NCI-H2107 (cell line): ENCODE measurements around the gene NOX5.
"Not testable (repeated sequence)": the region's sequence is repeated elsewhere in the genome, so short reads cannot be mapped to it uniquely, and the experiment has no call there.

Experiments
- DNase-seq: peaks from one replicate; lab custom pipeline; 2025; lab: John Stamatoyannopoulos, UW

The NOX5 gene

GRCh38 chr15:69058830-69059556, 44.5 kb downstream of the NOX5 start:
- DNase-seq, result peak; percentile 64

- DNase-seq, result no peak
Measured at GRCh38 chr15:69059557-69059943, 45.1 kb downstream of the NOX5 start.

DNA sequence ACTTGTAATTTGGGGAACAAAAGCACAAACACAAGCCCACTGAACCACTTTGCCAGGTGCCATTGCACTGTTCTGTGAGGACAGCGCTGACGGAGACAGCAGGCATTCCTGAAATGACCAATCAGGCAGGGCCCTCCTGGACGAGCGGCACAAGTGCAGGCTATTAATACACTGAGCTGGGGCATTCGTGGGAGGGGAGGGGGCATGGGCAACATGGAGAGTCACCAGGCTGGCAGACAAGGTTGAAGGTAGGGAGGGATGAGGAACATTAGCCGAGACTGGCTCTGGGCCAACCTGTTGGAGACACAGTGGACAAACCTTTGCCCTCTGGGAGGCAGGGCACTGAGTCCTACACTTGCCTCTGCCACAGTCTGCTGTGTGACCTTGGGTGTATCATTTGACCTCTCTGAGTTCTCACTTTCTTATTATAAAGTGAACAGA, 45.6 kb downstream of the NOX5 start:
- DNase-seq, result no peak

GRCh38 chr15:69060744-69061143, 46.2 kb downstream of the NOX5 start:
- DNase-seq, result no peak

DNA sequence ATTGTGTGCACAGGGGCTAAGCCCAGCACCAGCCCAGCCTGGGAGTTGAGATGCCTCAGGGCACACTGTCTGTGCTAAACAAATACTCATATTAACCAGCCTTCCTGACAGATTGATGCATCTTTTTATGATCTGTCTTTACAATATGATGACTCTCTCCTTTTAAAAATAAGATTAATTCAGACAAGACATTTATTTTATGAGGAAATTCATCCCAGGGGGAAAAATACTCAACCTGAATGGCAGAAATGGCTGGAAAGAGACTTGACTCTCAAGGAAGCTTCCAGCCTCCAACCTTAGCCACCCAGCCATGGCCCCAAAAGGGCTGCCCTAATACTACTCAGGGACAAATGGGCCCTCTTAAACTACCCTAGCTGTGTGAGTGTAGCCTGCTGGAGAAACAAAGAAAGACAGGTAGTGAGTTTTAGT, 46.9 kb downstream of the NOX5 start:
- DNase-seq, result no peak

DNA sequence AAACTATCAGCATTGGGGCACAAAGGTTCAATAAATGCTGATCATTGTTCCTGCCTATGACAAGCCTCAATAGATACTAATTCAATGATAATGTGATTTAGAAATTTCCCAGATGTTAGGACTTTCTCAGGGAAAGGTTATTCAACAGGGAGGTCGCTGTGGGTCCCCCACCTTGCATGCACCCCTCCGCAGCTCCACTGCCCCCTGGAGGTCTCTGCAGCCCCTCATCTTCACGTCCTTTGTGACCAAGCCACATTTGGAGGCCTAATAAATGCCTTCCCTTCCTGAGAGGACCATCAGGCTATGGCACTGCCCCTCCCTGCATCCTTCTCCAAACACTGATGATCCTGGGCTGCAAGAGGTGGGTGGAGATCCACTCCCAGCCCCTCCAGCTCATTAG, 50.2 kb downstream of the NOX5 start:
- DNase-seq, result no peak

- no peak for DNase-seq
Measured at GRCh38 chr15:69066007-69066995, 51.8 kb downstream of the NOX5 start.

DNA sequence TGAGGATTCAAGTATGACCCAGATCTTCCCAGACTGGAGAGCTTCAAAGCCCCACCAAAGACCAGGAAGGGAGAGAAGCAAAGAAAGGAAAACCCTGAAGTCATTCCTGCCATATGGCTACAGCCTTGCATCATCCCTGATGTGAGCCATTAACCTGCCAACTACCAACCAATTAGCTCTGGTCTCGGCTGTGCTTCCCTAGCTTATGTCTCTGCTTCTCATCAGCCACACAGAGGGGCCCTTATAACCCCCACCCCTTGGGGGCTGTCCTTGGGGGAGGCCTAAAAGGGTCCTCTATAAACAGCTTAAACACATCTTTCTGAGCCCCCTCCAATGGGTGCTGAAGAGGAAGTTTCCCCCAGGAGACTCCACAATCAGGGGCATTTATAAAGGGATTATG, 52.8 kb downstream of the NOX5 start:
- no peak for DNase-seq

GRCh38 chr15:69068157-69068556, 53.7 kb downstream of the NOX5 start:
- DNase-seq, result no peak

DNA sequence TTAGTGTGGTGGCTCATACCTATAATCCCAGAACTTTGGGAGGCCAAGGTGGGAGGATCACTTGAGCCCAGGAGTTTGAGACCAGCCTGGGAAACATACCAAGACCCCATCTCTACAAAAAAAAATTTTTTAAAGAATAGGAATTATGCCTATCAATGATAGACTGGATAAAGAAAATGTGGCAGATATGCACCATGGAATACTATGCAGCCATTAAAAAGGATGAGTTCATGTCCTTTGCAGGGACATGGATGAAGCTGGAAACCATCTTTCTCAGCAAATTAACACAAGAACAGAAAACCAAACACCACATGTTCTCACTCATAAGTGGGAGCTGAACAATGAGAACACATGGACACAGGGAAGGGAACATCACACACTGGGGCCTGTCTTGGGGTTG, 54.8 kb downstream of the NOX5 start:
- not testable (repeated sequence) for DNase-seq

DNA sequence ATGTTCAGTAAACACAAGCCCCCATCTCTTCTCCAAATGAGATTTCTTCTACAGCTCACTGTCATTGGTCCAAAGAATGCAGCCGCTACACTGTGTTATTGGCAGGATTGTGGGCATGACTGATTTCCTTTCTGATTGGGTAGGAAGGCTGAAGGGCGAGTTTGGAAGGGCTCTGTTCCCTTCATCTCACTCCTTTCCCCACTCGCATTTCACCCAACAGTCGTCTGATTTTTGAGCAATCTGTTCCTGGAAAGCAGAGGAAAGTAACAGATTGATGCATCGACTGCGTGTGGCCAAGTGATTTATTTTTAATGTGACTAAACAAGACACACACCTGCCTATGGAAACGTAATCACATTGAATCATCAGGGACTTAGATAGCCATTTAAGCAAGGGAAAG, 55.5 kb downstream of the NOX5 start:
- no peak for DNase-seq

DNA sequence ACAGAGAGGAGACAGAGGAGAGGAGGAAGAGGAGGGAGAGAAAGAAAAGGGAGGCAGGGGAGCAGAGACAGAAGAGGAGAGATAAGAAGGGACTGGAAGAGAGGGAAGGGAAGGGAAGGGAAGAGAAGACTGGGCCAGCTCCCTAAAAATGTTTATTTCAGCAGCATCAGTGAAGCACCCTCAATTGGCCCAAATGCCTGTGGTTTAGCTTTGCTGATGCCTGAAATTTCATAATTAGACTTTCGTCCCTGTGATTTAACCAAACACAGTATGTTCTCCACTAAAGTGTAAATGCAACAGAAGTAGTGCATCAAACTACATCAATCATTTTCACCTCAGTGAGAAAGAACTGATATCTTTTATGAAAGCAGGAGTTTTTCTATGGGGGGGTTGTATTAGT, 55.9 kb downstream of the NOX5 start:
- no peak for DNase-seq

- DNase-seq, result no peak
Measured at GRCh38 chr15:69071260-69071659, 56.8 kb downstream of the NOX5 start.

- no peak for DNase-seq
Measured at GRCh38 chr15:69072906-69073305, 58.4 kb downstream of the NOX5 start.

- DNase-seq, result peak; percentile 22
Measured at GRCh38 chr15:69074001-69074842, 59.7 kb downstream of the NOX5 start.

- DNase-seq, result no peak
Measured at GRCh38 chr15:69074843-69075224, 60.3 kb downstream of the NOX5 start.

DNA sequence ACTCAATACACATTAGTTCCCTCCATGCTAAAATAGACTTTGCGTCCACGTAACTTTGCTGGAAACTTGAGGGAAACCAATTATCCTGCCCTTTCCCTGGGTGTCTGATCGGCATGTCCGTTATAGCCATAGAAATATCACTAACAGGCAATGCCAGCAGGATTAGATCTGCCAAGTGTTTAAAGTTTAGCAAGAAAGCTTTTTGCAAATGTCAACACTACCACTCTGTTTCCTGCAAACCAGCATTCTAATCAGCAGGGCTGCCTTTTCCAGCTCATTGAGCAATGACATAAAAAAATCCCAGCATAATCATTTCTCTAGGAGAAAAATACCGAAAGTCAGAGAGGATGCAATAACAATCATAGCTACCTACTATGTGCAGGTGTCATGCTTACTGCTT, 60.9 kb downstream of the NOX5 start:
- DNase-seq, result no peak

DNA sequence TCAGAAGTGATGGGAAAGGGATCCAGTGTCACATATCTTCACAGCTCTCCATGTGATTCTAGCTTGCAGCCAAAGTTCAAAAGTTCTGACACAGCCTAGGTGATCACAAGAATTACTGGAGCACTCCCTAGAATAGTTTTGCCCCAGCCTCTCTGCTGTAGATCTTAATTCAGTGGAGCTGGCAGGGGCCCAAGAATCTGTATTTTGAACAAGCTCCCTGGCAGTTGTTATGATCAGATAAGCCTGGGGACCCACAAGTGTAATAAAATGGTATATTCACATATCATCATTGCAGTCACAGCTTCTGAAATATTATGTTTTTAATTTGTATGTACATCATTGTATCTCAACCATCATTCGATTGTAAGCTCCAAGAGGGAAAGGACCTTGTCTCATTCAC, 62.3 kb downstream of the NOX5 start:
- no peak for DNase-seq

DNA sequence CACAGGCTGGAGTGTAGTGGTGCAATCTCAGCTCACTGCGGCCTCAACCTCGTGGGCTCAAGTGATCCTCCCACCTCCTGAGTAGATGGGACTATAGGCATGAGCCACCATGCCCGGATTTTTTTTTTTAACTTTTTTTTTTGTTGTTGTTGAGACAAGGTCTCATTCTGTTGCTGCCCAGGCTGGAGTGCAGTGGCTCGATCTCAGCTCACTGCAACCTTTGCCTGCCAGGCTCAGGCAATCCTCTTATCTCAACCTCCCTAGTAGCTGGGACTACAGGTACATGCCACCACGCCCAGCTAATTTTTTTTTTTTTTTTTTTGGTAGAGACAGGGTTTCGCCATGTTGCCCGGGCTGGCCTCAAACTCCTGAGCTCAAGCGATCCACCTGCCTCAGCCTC, 64.1 kb downstream of the NOX5 start:
- no peak for DNase-seq

GRCh38 chr15:69080295-69081248, 66.1 kb downstream of the NOX5 start:
- DNase-seq, result no peak
